ENCODE measurements around the gene ANXA5. TPM values are rescaled to one million over a fixed set of nuclear protein-coding genes. Genes with fewer than 3 reads are reported as not detected.
A peak's percentile ranks its signal among the peaks of the same experiment; 100 is the strongest.

Gene ANXA5
- total and polyA plus RNA-seq, 2 of the 4 experiments (the other 2 are of a cell fraction): 780 to 1,448 TPM

DNA sequence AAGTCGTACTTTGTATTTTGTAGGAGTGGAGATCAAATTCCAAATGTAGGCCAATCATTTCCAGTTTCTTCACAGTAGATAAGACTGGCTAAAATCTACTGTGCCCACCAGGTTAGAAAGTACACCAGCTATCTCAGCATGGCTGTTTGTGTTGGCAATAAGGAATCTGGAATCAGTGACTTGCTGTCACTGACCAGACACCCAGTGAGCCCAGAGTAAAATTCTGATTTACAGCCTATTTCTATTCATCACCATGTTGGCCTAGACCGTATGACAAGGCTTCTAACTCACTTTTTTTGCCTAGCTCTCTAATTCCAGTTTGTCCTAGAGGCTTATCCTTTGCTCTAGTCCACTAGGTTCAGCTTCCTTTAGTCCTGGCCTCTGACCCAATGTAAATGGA lies 42.8 kb upstream of the ANXA5 start (continued):
- TF ChIP-seq, protein P1, sequence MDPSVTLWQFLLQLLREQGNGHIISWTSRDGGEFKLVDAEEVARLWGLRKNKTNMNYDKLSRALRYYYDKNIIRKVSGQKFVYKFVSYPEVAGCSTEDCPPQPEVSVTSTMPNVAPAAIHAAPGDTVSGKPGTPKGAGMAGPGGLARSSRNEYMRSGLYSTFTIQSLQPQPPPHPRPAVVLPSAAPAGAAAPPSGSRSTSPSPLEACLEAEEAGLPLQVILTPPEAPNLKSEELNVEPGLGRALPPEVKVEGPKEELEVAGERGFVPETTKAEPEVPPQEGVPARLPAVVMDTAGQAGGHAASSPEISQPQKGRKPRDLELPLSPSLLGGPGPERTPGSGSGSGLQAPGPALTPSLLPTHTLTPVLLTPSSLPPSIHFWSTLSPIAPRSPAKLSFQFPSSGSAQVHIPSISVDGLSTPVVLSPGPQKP (IDR thresholded peaks at IDR 0.05; ENCODE audit: borderline replicate concordance, low read depth, low read length): no peak

DNA sequence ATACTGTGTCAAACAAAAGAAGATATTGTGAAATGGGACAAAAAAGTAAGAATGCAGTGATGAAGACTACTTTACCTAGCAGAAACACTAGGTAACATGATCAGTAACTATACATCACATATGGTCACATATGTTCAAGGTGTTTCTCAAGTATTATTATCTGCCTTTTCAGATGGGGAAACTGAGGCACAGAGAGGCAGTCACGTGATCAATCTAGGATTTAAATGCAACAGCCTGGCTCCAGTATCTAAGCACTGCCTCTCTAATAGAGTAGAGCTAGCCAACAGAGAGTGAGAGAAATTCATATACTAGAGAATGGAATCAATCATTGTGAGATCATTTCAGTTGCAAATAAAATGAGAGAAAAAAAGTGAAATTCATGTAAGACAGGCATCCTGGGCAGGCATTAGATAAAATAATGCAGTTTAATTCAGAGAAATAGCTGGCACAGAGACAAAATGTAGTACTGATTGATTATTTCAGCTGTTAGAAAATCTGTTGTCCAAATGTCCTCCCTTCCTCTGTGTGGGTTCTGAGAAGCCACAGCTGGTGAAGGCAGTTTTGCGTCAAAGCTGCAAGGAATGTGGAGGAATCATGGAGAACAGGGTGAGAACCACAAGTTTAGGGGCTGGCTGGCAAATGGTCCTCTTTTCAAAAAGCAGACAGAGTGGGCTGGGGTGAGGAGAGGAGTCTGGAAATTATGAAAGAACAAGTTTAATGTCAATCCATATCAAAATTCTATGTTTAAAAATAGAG lies 42.2 kb upstream of the ANXA5 start:
- Histone ChIP-seq H2BK120ac (ENCODE audit: low read depth, low read length) (peak overlapping the region; percentile 92), H2AK9ac (replicated peaks; ENCODE audit: low read depth, low read length, poor library complexity) (no peak overlapping the region), H4K20me1 (ENCODE audit: insufficient read depth, low read length) (no peaks in the 10 kb centered on the region), H3K36me3 (ENCODE audit: control insufficient read depth, insufficient read depth, low read length) (no peaks in the 10 kb centered on the region), H4K91ac (ENCODE audit: insufficient read depth, low read depth, low read length) (peak overlapping the region; percentile 63), H4K8ac (ENCODE audit: low read depth in 2 of 2, low read length in 2 of 2) (peak overlapping the region; percentile 77 to 78; a peak in 3 of 4 replicates), H3K9me1 (ENCODE audit: insufficient read depth, low read length) (no peaks in the 10 kb centered on the region), H3K9ac (ENCODE audit: low read depth, low read length) (no peak overlapping the region; the same call in 1 of the 2 replicates), H3K4me1 (ENCODE audit: control insufficient read depth, insufficient read depth, low read length) (peaks cover 17% of the 10 kb centered on the region), H2BK20ac (ENCODE audit: low read depth, low read length) (peak overlapping the region; percentile 92), H3K18ac (ENCODE audit: low read depth, low read length) (peak overlapping the region; percentile 46), H3K4me2 (ENCODE audit: low read depth, low read length) (no peak overlapping the region), H4K5ac (ENCODE audit: low read depth, low read length) (peak overlapping the region; percentile 66; the same call in 1 of the 2 replicates), H2BK15ac (ENCODE audit: low read depth, low read length) (peak overlapping the region; percentile 57; the same call in 2 of the 3 replicates), H2AK5ac (ENCODE audit: low read depth, low read length) (no peak overlapping the region), H3K23ac (ENCODE audit: low read depth, low read length) (peak overlapping the region; percentile 74; the same call in 1 of the 2 replicates), H3K4me3 (ENCODE audit: insufficient read depth, low read depth, low read length) (no peak overlapping the region), H3K27ac (ENCODE audit: insufficient read depth, low read length) (peak overlapping the region; percentile 48; the same call in 1 of the 2 replicates), H3K14ac (replicated peaks; ENCODE audit: low read depth, low read length) (no peak overlapping the region), H3K56ac (ENCODE audit: extremely low read depth, insufficient read depth, low read length) (no peak overlapping the region), H3K79me1 (ENCODE audit: low read depth in 1 of 2, low read length in 2 of 2) (no peaks in the 10 kb centered on the region), H3K27me3 (ENCODE audit: control insufficient read depth, insufficient read depth, low read length) (no peaks in the 10 kb centered on the region), H2BK5ac (ENCODE audit: low read depth, low read length, poor library complexity, severe bottlenecking) (peak overlapping the region; percentile 59), H3K4ac (ENCODE audit: low read depth, low read length) (peak overlapping the region; percentile 75), H3K9me3 (ENCODE audit: control insufficient read depth, insufficient read depth, low read length) (no peaks in the 10 kb centered on the region), H2AFZ (replicated peaks; ENCODE audit: low read length, poor library complexity) (peak overlapping the region; percentile 67)
- intact Hi-C loops (cut with micrococcal nuclease): no loop called here
- TF ChIP-seq, protein P2, sequence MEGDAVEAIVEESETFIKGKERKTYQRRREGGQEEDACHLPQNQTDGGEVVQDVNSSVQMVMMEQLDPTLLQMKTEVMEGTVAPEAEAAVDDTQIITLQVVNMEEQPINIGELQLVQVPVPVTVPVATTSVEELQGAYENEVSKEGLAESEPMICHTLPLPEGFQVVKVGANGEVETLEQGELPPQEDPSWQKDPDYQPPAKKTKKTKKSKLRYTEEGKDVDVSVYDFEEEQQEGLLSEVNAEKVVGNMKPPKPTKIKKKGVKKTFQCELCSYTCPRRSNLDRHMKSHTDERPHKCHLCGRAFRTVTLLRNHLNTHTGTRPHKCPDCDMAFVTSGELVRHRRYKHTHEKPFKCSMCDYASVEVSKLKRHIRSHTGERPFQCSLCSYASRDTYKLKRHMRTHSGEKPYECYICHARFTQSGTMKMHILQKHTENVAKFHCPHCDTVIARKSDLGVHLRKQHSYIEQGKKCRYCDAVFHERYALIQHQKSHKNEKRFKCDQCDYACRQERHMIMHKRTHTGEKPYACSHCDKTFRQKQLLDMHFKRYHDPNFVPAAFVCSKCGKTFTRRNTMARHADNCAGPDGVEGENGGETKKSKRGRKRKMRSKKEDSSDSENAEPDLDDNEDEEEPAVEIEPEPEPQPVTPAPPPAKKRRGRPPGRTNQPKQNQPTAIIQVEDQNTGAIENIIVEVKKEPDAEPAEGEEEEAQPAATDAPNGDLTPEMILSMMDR (conservative IDR thresholded peaks at IDR 0.05; ENCODE audit: low read depth, low read length): no peak
- TF ChIP-seq, protein P3, sequence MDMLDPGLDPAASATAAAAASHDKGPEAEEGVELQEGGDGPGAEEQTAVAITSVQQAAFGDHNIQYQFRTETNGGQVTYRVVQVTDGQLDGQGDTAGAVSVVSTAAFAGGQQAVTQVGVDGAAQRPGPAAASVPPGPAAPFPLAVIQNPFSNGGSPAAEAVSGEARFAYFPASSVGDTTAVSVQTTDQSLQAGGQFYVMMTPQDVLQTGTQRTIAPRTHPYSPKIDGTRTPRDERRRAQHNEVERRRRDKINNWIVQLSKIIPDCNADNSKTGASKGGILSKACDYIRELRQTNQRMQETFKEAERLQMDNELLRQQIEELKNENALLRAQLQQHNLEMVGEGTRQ (IDR thresholded peaks at IDR 0.05; ENCODE audit: low read depth, low read length): peak; percentile 52; the same call in 1 of the 2 replicates
- ATAC-seq (ENCODE audit: low read depth): peak; percentile 48
- 50% methylated on average over 1 of the region's 2 CpGs; no CpG with 5 or more reads in 1 of the 2 experiments for WGBS, 2 experiments (ENCODE audit: extremely low coverage in 2 of 2, insufficient read length in 1 of 2)
- in situ Hi-C loops (cut with MboI; ENCODE audit: low sequenced_read_pairs): loop anchor here (5.0 to 25.0 kb wide), 4 partner anchors 67 to 552 kb away; no protein-coding TSS in a partner anchor
- CTCF ChIA-PET: interaction anchor here (1.0 kb wide), 1 partner anchor 12 kb away, joined by 3 read pairs; no protein-coding TSS in a partner anchor
- dilution Hi-C loops (cut with HindIII; ENCODE audit: low sequenced_read_pairs, unreplicated experiment): no loop called here
- peak; percentile 85 for DNase-seq
- no TSS peak for BruUV-seq (replicated peaks)
- POLR2A ChIA-PET (ENCODE audit: unreplicated experiment): no interaction called here
